ENCODE results near the gene SFMBT2.

DNA sequence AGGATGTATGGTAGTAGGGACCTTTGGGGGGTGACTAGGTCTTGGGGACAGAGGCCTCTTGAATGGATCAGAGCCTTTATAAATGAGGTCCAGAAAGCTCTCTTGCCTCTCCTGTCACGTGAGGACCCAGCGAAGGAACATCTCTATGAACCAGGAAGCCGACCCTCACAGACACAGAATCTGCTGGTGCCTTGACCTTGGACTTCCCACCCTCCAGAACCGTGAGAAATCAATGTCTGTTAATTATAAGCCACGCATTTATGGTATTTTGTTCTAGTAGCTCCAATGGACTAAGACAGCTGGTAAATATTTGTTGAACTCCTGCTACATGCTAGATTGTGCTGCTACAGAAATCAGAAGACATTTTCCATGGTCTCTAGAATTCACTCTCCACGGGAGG is 276.9 kb downstream of the SFMBT2 start:
- no peak for TF ChIP-seq POLR2A (IDR thresholded peaks at IDR 0.05)
- TF ChIP-seq POLR2AphosphoS5 (IDR thresholded peaks at IDR 0.05): no peak

All from spleen (tissue), 3 donors.